Caco-2 (cell line): ENCODE results near the gene DBP. TPM values are rescaled to one million over a fixed set of nuclear protein-coding genes. Genes with fewer than 3 reads are reported as not detected.
"Not testable (repeated sequence)": the region's sequence is repeated elsewhere in the genome, so short reads cannot be mapped to it uniquely, and the experiment has no call there.

Experiments
- Bru-seq: library from RNA; stranded (reverse); fragments of 400-500 nt; gene quantifications from one replicate; lab custom pipeline; 2021; lab: Mats Ljungman, UMichigan
- BruChase-seq, 2 experiments: library from RNA; stranded (reverse); fragments of 400-500 nt; gene quantifications; one replicate each; lab custom pipeline; 2021; lab: Mats Ljungman, UMichigan
- BruUV-seq: library from RNA; stranded (reverse); fragments of 400-500 nt; replicated peaks from 2 replicates; lab custom pipeline; 2021; lab: Mats Ljungman, UMichigan
- CTCF ChIA-PET: fragments of 300-600 bp; sonication (Branson Sonifier 250); formaldehyde crosslinking; loops from one replicate; lab custom pipeline; 2022; ENCODE audit warnings: antibody characterized with exemption; lab: Charles Lee
- POLR2A ChIA-PET: fragments of 300-600 bp; sonication (Branson Sonifier 250); formaldehyde crosslinking; loops from one replicate; lab custom pipeline; 2022; ENCODE audit warnings: antibody characterized with exemption; lab: Charles Lee
- DNase-seq, 2 experiments: peaks; one replicate each; pipeline versions ENCODE4 v3.0.0 to v3.0.0-alpha.2; 2020 to 2022
- H3K27me3 ChIP-seq: replicated peaks from 2 replicates; pipeline ENCODE4 v1.6.0; 2011; ENCODE audit warnings: low read length; ENCODE audit not compliant: control insufficient read depth, insufficient read depth
- H3K36me3 ChIP-seq: 2 replicates; pipeline ENCODE4 v1.5.1; 2011; ENCODE audit warnings: low read length; ENCODE audit not compliant: control insufficient read depth, insufficient read depth
- H3K4me1 ChIP-seq: fragments of 250-450 bp; sonication (Bioruptor Pico); 2 replicates; pipeline ENCODE4 v1.5.1; 2020; ENCODE audit warnings: mild to moderate bottlenecking
- H3K4me3 ChIP-seq: 2 replicates; pipeline ENCODE4 v1.5.1; 2011; ENCODE audit warnings: low read depth, mild to moderate bottlenecking, control low read depth, low read length
- H3K9me3 ChIP-seq: fragments of 250-450 bp; sonication (Bioruptor Pico); 2 replicates; pipeline ENCODE4 v1.5.1; 2020; ENCODE audit warnings: mild to moderate bottlenecking, moderate library complexity
- H3K27ac Mint-ChIP-seq: one replicate; pipeline ENCODE4 v1.8.0; 2022; ENCODE audit warnings: mixed read lengths; ENCODE audit not compliant: unreplicated experiment
- H3K27me3 Mint-ChIP-seq: one replicate; pipeline ENCODE4 v1.8.0; 2022; ENCODE audit warnings: mixed read lengths; ENCODE audit not compliant: insufficient read depth, unreplicated experiment
- H3K36me3 Mint-ChIP-seq: one replicate; pipeline ENCODE4 v1.8.0; 2022; ENCODE audit warnings: mild to moderate bottlenecking, mixed read lengths; ENCODE audit not compliant: insufficient read depth, unreplicated experiment
- H3K4me1 Mint-ChIP-seq: one replicate; pipeline ENCODE4 v1.8.0; 2022; ENCODE audit warnings: low read depth, mixed read lengths; ENCODE audit not compliant: unreplicated experiment
- H3K4me3 Mint-ChIP-seq: one replicate; pipeline ENCODE4 v1.8.0; 2022; ENCODE audit warnings: mild to moderate bottlenecking, moderate library complexity, mixed read lengths; ENCODE audit not compliant: unreplicated experiment
- H3K9me3 Mint-ChIP-seq: one replicate; pipeline ENCODE4 v1.8.0; 2022; ENCODE audit warnings: mixed read lengths; ENCODE audit not compliant: unreplicated experiment
- intact Hi-C: fragments of 100-400 bp; cut with micrococcal nuclease; formaldehyde crosslinking; loops from one replicate; pipeline ENCODE4 v1.10.0; 2022; ENCODE audit not compliant: unreplicated experiment
- long read RNA-seq: library from polyadenylated mRNA; stranded (forward); transcript quantifications from one replicate; pipeline ENCODE4 v2.0.0, GENCODE V29; 2022
- total RNA-seq: library from RNA; stranded (reverse); gene quantifications from 2 replicates; pipeline ENCODE4 v1.2.3, GENCODE V29; 2022
- TF ChIP-seq, protein P1 (sequence below), 2 experiments: fragments of 200-600 bp in 1 of 2; IDR thresholded peaks; 1 replicate in 1 of 2; 2 replicates in 1 of 2; pipeline versions ENCODE4 v1.5.1 to v1.8.0; 2011 to 2022; ENCODE audit warnings: antibody characterized with exemption in 1 of 2, control low read depth in 1 of 2, inconsistent platforms in 1 of 2, low read depth in 1 of 2, low read length in 1 of 2, mild to moderate bottlenecking in 1 of 2, moderate library complexity in 1 of 2; ENCODE audit not compliant: insufficient read depth in 1 of 2, severe bottlenecking in 1 of 2, unreplicated experiment in 1 of 2

DBP gene
- 17.4 and 17.7 TPM in 2 replicates for total RNA-seq
- Bru-seq, nascent RNA = percentile 58 among the genes with signal in this experiment
- percentile 58 among the genes with signal in this experiment for BruChase-seq, experiment 1, labeled RNA remaining after a 2-hour chase
- BruChase-seq, experiment 2, labeled RNA remaining after a 6-hour chase = percentile 55 among the genes with signal in this experiment
- long read RNA-seq, transcript DBP-201 (4 exons, 2,229 nt) = major isoform, 29 of 33 reads
- long read RNA-seq, partial matches to known transcripts = 1 of 33 reads
- long read RNA-seq, other reads (novel, unspliced or antisense) = 2 of 33 reads

- Histone ChIP-seq H3K9me3 (no peaks in the 10 kb centered on the region), H3K36me3 (no peaks in the 10 kb centered on the region), H3K4me1 (peaks cover 37% of the 10 kb centered on the region), H3K27me3 (no peaks in the 10 kb centered on the region), H3K4me3 (peak within 1 kb of the TSS; percentile 63)
- intact Hi-C loops = loop anchor here (1.0 to 5.0 kb wide), 5 partner anchors 9 to 325 kb away; partner anchors contain the start of genes CA11, HSD17B14, RPL18 and SPHK2
- no peaks in the 10 kb centered on the region for H3K27me3 Mint-ChIP-seq
- H3K9me3 Mint-ChIP-seq = peaks cover 9% of the 10 kb centered on the region
- ChIA-PET POLR2A (interaction anchor here (0.6 to 2.0 kb wide), 5 partner anchors 13 to 1074 kb away, joined by 3 to 17 read pairs (median 5); partner anchors contain the start of genes RPL18 and SPHK2), CTCF (interaction anchor here (1.2 kb wide), 1 partner anchor 9 kb away, joined by 3 read pairs; the partner anchor contains the start of gene CA11)
- peak in 1 of 2 experiments; percentile 68 for DNase-seq
- H3K36me3 Mint-ChIP-seq = peaks cover 57% of the 10 kb centered on the region
- H3K4me3 Mint-ChIP-seq = peak within 1 kb of the TSS; percentile 80
- BruUV-seq = no TSS peak
- peaks cover 36% of the 10 kb centered on the region for H3K4me1 Mint-ChIP-seq
- peak within 1 kb of the TSS; percentile 96 for H3K27ac Mint-ChIP-seq
- TF ChIP-seq, protein P1, sequence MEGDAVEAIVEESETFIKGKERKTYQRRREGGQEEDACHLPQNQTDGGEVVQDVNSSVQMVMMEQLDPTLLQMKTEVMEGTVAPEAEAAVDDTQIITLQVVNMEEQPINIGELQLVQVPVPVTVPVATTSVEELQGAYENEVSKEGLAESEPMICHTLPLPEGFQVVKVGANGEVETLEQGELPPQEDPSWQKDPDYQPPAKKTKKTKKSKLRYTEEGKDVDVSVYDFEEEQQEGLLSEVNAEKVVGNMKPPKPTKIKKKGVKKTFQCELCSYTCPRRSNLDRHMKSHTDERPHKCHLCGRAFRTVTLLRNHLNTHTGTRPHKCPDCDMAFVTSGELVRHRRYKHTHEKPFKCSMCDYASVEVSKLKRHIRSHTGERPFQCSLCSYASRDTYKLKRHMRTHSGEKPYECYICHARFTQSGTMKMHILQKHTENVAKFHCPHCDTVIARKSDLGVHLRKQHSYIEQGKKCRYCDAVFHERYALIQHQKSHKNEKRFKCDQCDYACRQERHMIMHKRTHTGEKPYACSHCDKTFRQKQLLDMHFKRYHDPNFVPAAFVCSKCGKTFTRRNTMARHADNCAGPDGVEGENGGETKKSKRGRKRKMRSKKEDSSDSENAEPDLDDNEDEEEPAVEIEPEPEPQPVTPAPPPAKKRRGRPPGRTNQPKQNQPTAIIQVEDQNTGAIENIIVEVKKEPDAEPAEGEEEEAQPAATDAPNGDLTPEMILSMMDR (IDR thresholded peaks at IDR 0.05; ENCODE audit: insufficient read depth in 1 of 2, low read depth in 1 of 2, low read length in 1 of 2, severe bottlenecking in 1 of 2, unreplicated experiment in 1 of 2) = peak in 1 of 2 experiments; percentile 39
Observed at GRCh38 chr19:48636859-48637448, at the start of gene DBP. Gene DBP, minus strand, starts transcription at chr19:48637379. Its CDS starts 385 bp downstream, at chr19:48636994.

DNA sequence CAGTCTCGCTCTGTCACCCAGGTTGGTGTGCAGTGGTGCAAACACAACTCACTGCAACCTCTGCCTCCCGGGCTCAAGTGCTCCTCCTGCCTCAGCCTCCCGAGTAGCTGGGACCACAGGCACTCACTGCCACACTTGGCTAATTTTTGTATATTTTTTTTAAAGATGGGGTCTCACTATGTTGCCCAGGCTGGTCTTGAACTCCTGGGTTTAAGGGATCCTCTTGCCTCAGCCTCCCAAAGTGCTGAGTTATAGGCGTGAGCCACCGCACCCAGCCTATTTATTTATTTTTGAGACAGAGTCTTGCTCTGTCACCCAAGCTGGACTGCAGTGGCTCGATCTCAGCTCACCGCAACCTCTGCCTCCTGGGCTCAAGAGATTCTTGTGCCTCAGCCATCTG lies 49.5 kb upstream of the DBP start:
- CTCF ChIA-PET = interaction anchor here (1.5 kb wide), 1 partner anchor 11 kb away, joined by 4 read pairs; no protein-coding TSS in a partner anchor
- not testable (repeated sequence) for BruUV-seq, H3K4me3 Mint-ChIP-seq

GRCh38 chr19:48686088-48686487 lies 48.9 kb upstream of the DBP start:
- H3K9me3 ChIP-seq = no peaks in the 10 kb centered on the region
- Mint-ChIP-seq H3K27ac (peak overlapping the region; percentile 54), H3K4me3 (no peak overlapping the region), H3K9me3 (no peaks in the 10 kb centered on the region), H3K27me3 (no peaks in the 10 kb centered on the region), H3K36me3 (no peaks in the 10 kb centered on the region), H3K4me1 (peaks cover 11% of the 10 kb centered on the region)
- no peak for DNase-seq
- TF ChIP-seq, protein P1 (IDR thresholded peaks at IDR 0.05; ENCODE audit: insufficient read depth in 1 of 2, low read depth in 1 of 2, low read length in 1 of 2, severe bottlenecking in 1 of 2, unreplicated experiment in 1 of 2) = no peak
- H3K4me3 ChIP-seq = no peak overlapping the region
- no TSS peak for BruUV-seq
- H3K36me3 ChIP-seq = no peaks in the 10 kb centered on the region
- H3K27me3 ChIP-seq = no peaks in the 10 kb centered on the region
- peaks cover 36% of the 10 kb centered on the region for H3K4me1 ChIP-seq
- POLR2A ChIA-PET = no interaction called here
- intact Hi-C loops = loop anchor here (5.0 kb wide), 1 partner anchor 39 kb away; the partner anchor contains the start of gene CA11
- CTCF ChIA-PET = no interaction called here

More for the DNA sequence above, 49.5 kb upstream of the DBP start:
- H3K9me3 ChIP-seq, H3K27me3 Mint-ChIP-seq, POLR2A ChIA-PET, H3K36me3 Mint-ChIP-seq, DNase-seq, H3K9me3 Mint-ChIP-seq, H3K4me3 ChIP-seq, H3K36me3 ChIP-seq, H3K27me3 ChIP-seq: not testable (repeated sequence)
- intact Hi-C loops = loop anchor here (5.0 kb wide), 1 partner anchor 39 kb away; the partner anchor contains the start of gene CA11
- peaks cover 11% of the 10 kb centered on the region for H3K4me1 Mint-ChIP-seq
- peaks cover 31% of the 10 kb centered on the region for H3K4me1 ChIP-seq
- H3K27ac Mint-ChIP-seq = peak overlapping the region; percentile 30
